DND-41 (cell line): ENCODE data around the gene CORO6.

ENCODE experiments used
- ATAC-seq: fragments of 200-7000 bp; cut with Tn5 transposase; 3 replicates; pipeline ENCODE4 v1.9.1; 2021; ENCODE audit warnings: low read depth; ENCODE audit not compliant: insufficient read depth
- DNase-seq: peaks from one replicate; pipeline ENCODE4 v3.0.0-alpha.2; 2020
- H2AFZ ChIP-seq: 2 replicates; pipeline ENCODE4 v1.6.0; 2012; ENCODE audit warnings: low read depth, low read length
- H3K27ac ChIP-seq: 2 replicates; pipeline ENCODE4 v1.5.1; 2012; ENCODE audit warnings: low read length, inconsistent platforms
- H3K27me3 ChIP-seq: fragments of 200-600 bp; sonication (generic); 2 replicates; pipeline ENCODE4 v1.6.0; 2012; ENCODE audit warnings: low read length, mild to moderate bottlenecking, inconsistent platforms; ENCODE audit not compliant: insufficient read depth, poor library complexity
- H3K36me3 ChIP-seq: 2 replicates; pipeline ENCODE4 v1.5.1; 2012; ENCODE audit warnings: low read length, inconsistent platforms; ENCODE audit not compliant: insufficient read depth
- H3K4me1 ChIP-seq: 2 replicates; pipeline ENCODE4 v1.5.1; 2012; ENCODE audit warnings: mild to moderate bottlenecking, low read length; ENCODE audit not compliant: insufficient read depth
- H3K4me2 ChIP-seq: 2 replicates; pipeline ENCODE4 v1.6.0; 2012; ENCODE audit warnings: mild to moderate bottlenecking, moderate library complexity, low read length, inconsistent platforms; ENCODE audit not compliant: insufficient read depth
- H3K4me3 ChIP-seq, 2 experiments: fragments of 200-600 bp in 1 of 2; shearing (Covaris generic) in 1 of 2; 2 replicates each; pipeline ENCODE4 v1.5.1; 2012 to 2016; ENCODE audit warnings: inconsistent platforms in 2 of 2, low read length in 2 of 2, mild to moderate bottlenecking in 2 of 2, low read depth in 1 of 2, moderate library complexity in 1 of 2
- H3K79me2 ChIP-seq: 2 replicates; pipeline ENCODE4 v1.6.0; 2012; ENCODE audit warnings: low read length, inconsistent platforms; ENCODE audit not compliant: insufficient read depth
- H3K9ac ChIP-seq: 2 replicates; pipeline ENCODE4 v1.6.0; 2012; ENCODE audit warnings: low read depth, mild to moderate bottlenecking, inconsistent platforms, low read length, moderate library complexity
- H3K9me3 ChIP-seq: 2 replicates; pipeline ENCODE4 v1.5.1; 2012; ENCODE audit warnings: low read length, moderate library complexity, mild to moderate bottlenecking, inconsistent platforms; ENCODE audit not compliant: insufficient read depth, severe bottlenecking
- H4K20me1 ChIP-seq: 2 replicates; pipeline ENCODE4 v1.6.0; 2012; ENCODE audit warnings: low read length; ENCODE audit not compliant: insufficient read depth
- EZH2 ChIP-seq: IDR thresholded peaks from 3 replicates; pipeline ENCODE4 v1.6.1; 2012; ENCODE audit warnings: borderline replicate concordance, low read depth, mild to moderate bottlenecking, moderate library complexity, low read length, inconsistent platforms; ENCODE audit not compliant: severe bottlenecking
- TF ChIP-seq, protein P1 (sequence below): IDR thresholded peaks from 2 replicates; pipeline ENCODE4 v1.5.1; 2012; ENCODE audit warnings: borderline replicate concordance, low read length, moderate library complexity, mild to moderate bottlenecking; ENCODE audit not compliant: poor library complexity, severe bottlenecking; ENCODE audit errors: extremely low read depth

The CORO6 gene

DNA sequence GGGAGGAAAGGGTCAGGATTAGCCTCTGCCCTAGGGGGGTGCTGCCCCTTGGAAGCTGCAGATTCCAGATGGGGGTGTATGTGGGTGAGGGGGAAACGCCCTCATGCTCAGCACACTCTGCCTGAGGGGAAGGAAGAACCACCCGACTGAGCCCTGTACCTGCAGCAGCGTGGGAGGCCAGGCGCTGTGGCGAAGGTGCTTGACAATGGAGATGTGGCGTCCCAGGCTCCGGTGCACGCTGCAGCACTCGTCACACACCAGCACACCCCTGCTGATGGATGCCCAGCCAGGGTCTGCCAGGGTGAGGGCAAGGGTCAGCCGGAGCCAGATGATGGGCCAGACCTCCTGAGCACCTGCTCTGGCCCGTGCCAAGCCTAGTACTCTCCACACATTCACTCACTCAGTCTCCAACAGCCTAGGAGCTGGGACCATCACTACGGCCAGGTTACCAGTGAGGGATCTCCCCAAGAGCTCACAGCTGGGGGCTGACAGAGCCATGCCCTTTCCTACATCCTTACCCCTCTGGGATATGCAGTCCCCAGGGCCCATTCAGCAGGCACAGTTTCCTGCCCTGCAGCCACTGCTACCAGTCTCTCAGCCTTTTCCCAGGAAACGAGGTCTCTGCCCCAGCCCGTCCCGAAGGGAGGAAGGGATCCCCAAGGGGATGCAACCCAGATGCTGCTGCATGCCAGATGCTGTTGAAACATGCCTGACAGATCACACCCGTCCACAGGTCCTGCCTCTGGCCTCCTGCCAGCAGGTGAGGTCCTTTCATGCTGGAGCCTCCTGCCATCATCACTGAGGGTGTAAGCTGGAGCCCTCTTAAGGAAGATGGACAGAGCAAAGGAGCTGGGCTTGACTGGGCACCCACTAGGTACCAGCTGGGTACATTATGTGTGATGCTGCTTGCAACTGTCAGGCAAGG is 39.1 kb downstream of the CORO6 start:
- TF ChIP-seq, protein P1, sequence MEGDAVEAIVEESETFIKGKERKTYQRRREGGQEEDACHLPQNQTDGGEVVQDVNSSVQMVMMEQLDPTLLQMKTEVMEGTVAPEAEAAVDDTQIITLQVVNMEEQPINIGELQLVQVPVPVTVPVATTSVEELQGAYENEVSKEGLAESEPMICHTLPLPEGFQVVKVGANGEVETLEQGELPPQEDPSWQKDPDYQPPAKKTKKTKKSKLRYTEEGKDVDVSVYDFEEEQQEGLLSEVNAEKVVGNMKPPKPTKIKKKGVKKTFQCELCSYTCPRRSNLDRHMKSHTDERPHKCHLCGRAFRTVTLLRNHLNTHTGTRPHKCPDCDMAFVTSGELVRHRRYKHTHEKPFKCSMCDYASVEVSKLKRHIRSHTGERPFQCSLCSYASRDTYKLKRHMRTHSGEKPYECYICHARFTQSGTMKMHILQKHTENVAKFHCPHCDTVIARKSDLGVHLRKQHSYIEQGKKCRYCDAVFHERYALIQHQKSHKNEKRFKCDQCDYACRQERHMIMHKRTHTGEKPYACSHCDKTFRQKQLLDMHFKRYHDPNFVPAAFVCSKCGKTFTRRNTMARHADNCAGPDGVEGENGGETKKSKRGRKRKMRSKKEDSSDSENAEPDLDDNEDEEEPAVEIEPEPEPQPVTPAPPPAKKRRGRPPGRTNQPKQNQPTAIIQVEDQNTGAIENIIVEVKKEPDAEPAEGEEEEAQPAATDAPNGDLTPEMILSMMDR = no peak
- TF ChIP-seq EZH2 = no peak
- H3K4me2 ChIP-seq = no peak overlapping the region
- H3K9ac ChIP-seq = no peak overlapping the region
- 0 out of 2 replicates have a peak overlapping the region, but pooled peaks have one; percentile 34 for H3K27ac ChIP-seq
- H3K4me1 ChIP-seq = peaks cover 29% of the 10 kb centered on the region
- DNase-seq = no peak
- no peaks in the 10 kb centered on the region for H3K9me3 ChIP-seq
- H4K20me1 ChIP-seq = peaks cover 82% of the 10 kb centered on the region
- no peak for ATAC-seq
- peaks cover 52% of the 10 kb centered on the region for H3K36me3 ChIP-seq
- H2AFZ ChIP-seq = no peak overlapping the region
- H3K4me3 ChIP-seq = no peak overlapping the region
- peaks cover 66% of the 10 kb centered on the region for H3K79me2 ChIP-seq
- H3K27me3 ChIP-seq = no peaks in the 10 kb centered on the region

DNA sequence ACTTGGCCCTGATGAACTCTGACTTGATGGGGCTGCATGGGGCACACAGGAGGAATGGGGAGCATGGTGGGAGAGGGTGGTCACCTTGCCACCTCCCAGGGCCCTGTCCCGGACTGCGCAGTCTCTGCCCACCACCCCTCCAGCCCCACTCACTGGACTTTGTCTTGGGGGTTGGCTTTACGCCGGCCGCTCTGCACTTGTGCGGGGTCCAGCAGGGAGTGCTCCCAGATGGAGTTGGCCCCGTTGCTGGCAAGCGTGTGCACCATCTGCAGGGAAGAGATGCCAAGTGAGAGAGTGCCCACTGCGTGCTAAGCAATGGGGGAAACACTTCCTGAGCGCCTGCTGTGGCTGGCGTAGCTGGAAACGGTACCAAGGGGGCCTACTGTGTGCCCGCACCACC is 39.9 kb downstream of the CORO6 start:
- Histone ChIP-seq H3K9ac (no peak overlapping the region), H4K20me1 (peaks cover 81% of the 10 kb centered on the region), H3K4me2 (no peak overlapping the region), H3K9me3 (no peaks in the 10 kb centered on the region), H3K36me3 (peaks cover 60% of the 10 kb centered on the region), H3K27ac (no peak overlapping the region), H3K4me3 (no peak overlapping the region), H3K79me2 (peaks cover 58% of the 10 kb centered on the region), H3K4me1 (peaks cover 21% of the 10 kb centered on the region), H3K27me3 (no peaks in the 10 kb centered on the region), H2AFZ (no peak overlapping the region)
- no peak for TF ChIP-seq EZH2
- TF ChIP-seq, protein P1 = no peak
- ATAC-seq (no peak), DNase-seq (no peak)

DNA sequence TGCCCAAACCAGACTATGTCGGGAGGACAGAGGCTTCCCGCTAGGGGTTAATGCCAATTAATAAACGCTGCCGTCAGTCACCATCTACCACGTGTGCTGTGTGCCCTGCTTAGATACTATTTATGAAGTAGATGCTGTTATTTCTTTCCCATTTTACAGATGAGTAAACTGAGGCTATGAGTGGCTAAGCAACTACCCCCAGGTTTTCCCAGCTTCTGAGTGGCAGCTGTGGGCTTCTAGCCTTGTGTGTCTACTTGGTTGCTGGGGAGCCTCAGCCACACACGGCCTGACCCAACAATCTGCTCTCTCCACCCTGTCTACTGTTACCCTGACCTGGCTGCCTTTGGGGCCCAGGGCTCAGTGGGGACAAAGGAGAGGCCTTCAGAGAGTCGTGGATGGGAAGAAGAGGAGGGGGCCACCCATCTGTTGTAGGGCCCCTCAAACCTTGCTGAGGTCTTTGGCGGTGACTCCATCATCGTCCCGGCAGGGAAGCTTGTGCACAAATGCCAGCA is 40.4 kb downstream of the CORO6 start:
- ATAC-seq (no peak), DNase-seq (no peak)
- peaks cover 16% of the 10 kb centered on the region for H3K4me1 ChIP-seq
- H3K27ac ChIP-seq = no peak overlapping the region
- no peaks in the 10 kb centered on the region for H3K27me3 ChIP-seq
- no peak for TF ChIP-seq EZH2
- TF ChIP-seq, protein P1 = no peak
- peaks cover 79% of the 10 kb centered on the region for H4K20me1 ChIP-seq
- H3K36me3 ChIP-seq = peaks cover 65% of the 10 kb centered on the region
- H3K4me3 ChIP-seq = no peak overlapping the region
- no peak overlapping the region for H3K4me2 ChIP-seq
- no peaks in the 10 kb centered on the region for H3K9me3 ChIP-seq
- peaks cover 54% of the 10 kb centered on the region for H3K79me2 ChIP-seq
- H2AFZ ChIP-seq = no peak overlapping the region
- H3K9ac ChIP-seq = no peak overlapping the region
